H9 (cell line): ENCODE measurements around the gene IL12RB1. TPM values are rescaled to one million over a fixed set of nuclear protein-coding genes. Genes with fewer than 3 reads are reported as not detected.

Source experiments
- DNase-seq: peaks from one replicate; pipeline ENCODE4 v3.0.0-alpha.2; 2017
- H2AFZ ChIP-seq: one replicate; pipeline ENCODE4 v1.6.1; 2013; ENCODE audit warnings: mild to moderate bottlenecking, low read length, control low read depth, moderate library complexity
- H2AK5ac ChIP-seq: 2 replicates; pipeline ENCODE4 v1.6.1; 2013; ENCODE audit warnings: low read length, control low read depth, mixed read lengths; ENCODE audit not compliant: insufficient read length
- H2BK120ac ChIP-seq: one replicate; pipeline ENCODE4 v1.6.1; 2013; ENCODE audit warnings: low read depth, mild to moderate bottlenecking, low read length, control low read depth, inconsistent platforms; ENCODE audit not compliant: poor library complexity, severe bottlenecking
- H2BK12ac ChIP-seq: 2 replicates; pipeline ENCODE4 v1.6.1; 2013; ENCODE audit warnings: low read length, control low read depth, mixed read lengths, low read depth; ENCODE audit not compliant: insufficient read length
- H2BK15ac ChIP-seq: 2 replicates; pipeline ENCODE4 v1.6.1; 2013; ENCODE audit warnings: low read depth, low read length, control low read depth
- H2BK20ac ChIP-seq: one replicate; pipeline ENCODE4 v1.6.1; 2013; ENCODE audit warnings: low read depth, mild to moderate bottlenecking, low read length, control low read depth, inconsistent platforms; ENCODE audit not compliant: poor library complexity, severe bottlenecking
- H2BK5ac ChIP-seq: 2 replicates; pipeline ENCODE4 v1.6.1; 2013; ENCODE audit warnings: low read length, control low read depth, mixed read lengths; ENCODE audit not compliant: insufficient read length
- H3K14ac ChIP-seq: 2 replicates; pipeline ENCODE4 v1.6.1; 2013; ENCODE audit warnings: low read length, control low read depth; ENCODE audit not compliant: insufficient read depth
- H3K18ac ChIP-seq: 2 replicates; pipeline ENCODE4 v1.6.1; 2013; ENCODE audit warnings: low read depth, mild to moderate bottlenecking, mixed read lengths, low read length, control low read depth; ENCODE audit not compliant: insufficient read length
- H3K23ac ChIP-seq: 2 replicates; pipeline ENCODE4 v1.6.1; 2013; ENCODE audit warnings: low read length, control low read depth, mixed read lengths, low read depth; ENCODE audit not compliant: insufficient read length
- H3K23me2 ChIP-seq: 2 replicates; pipeline ENCODE4 v1.6.1; 2013; ENCODE audit warnings: low read depth, mild to moderate bottlenecking, mixed read lengths, low read length, control low read depth; ENCODE audit not compliant: insufficient read length, poor library complexity, severe bottlenecking
- H3K27ac ChIP-seq: 2 replicates; pipeline ENCODE4 v1.5.1; 2013; ENCODE audit warnings: low read length, control low read depth, mixed read lengths, low read depth; ENCODE audit not compliant: insufficient read length
- H3K27me3 ChIP-seq: 2 replicates; pipeline ENCODE4 v1.6.1; 2013; ENCODE audit warnings: low read length, control low read depth, inconsistent platforms; ENCODE audit not compliant: insufficient read depth
- H3K4ac ChIP-seq: 2 replicates; pipeline ENCODE4 v1.6.1; 2013; ENCODE audit warnings: low read depth, mild to moderate bottlenecking, control low read depth, inconsistent platforms, low read length, moderate library complexity
- H3K4me1 ChIP-seq: 2 replicates; pipeline ENCODE4 v1.6.1; 2013; ENCODE audit warnings: low read length, control low read depth, inconsistent platforms; ENCODE audit not compliant: insufficient read depth
- H3K4me2 ChIP-seq: 2 replicates; pipeline ENCODE4 v1.6.1; 2013; ENCODE audit warnings: low read length, control low read depth, mixed read lengths; ENCODE audit not compliant: insufficient read length, insufficient read depth
- H3K56ac ChIP-seq: 2 replicates; pipeline ENCODE4 v1.6.1; 2013; ENCODE audit warnings: low read depth, mild to moderate bottlenecking, mixed read lengths, low read length, control low read depth; ENCODE audit not compliant: insufficient read length
- H3K79me1 ChIP-seq: 2 replicates; pipeline ENCODE4 v1.6.1; 2013; ENCODE audit warnings: low read depth, mild to moderate bottlenecking, moderate library complexity, low read length, control low read depth, inconsistent platforms; ENCODE audit not compliant: insufficient read depth, poor library complexity, severe bottlenecking
- H3K79me2 ChIP-seq: 2 replicates; pipeline ENCODE4 v1.6.1; 2013; ENCODE audit warnings: low read length, control low read depth, inconsistent platforms; ENCODE audit not compliant: insufficient read depth
- H3K9ac ChIP-seq: 2 replicates; pipeline ENCODE4 v1.6.1; 2013; ENCODE audit warnings: low read length, control low read depth, mixed read lengths; ENCODE audit not compliant: insufficient read length; ENCODE audit errors: extremely low read depth
- H3K9me3 ChIP-seq: one replicate; pipeline ENCODE4 v1.6.1; 2013; ENCODE audit warnings: low read depth, low read length, inconsistent platforms; ENCODE audit not compliant: control insufficient read depth
- H3T11ph ChIP-seq: one replicate; pipeline ENCODE4 v1.6.1; 2013; ENCODE audit warnings: mild to moderate bottlenecking, low read length, control low read depth, inconsistent platforms
- H4K20me1 ChIP-seq: one replicate; pipeline ENCODE4 v1.6.1; 2013; ENCODE audit not compliant: control insufficient read depth, insufficient read length, insufficient read depth
- H4K5ac ChIP-seq: 2 replicates; pipeline ENCODE4 v1.6.1; 2013; ENCODE audit warnings: low read depth, mild to moderate bottlenecking, mixed read lengths, low read length, control low read depth; ENCODE audit not compliant: insufficient read length
- H4K8ac ChIP-seq: replicated peaks from 2 replicates; pipeline ENCODE4 v1.6.1; 2013; ENCODE audit warnings: low read length, control low read depth, mixed read lengths, low read depth; ENCODE audit not compliant: insufficient read length
- H4K91ac ChIP-seq: 2 replicates; pipeline ENCODE4 v1.6.1; 2013; ENCODE audit warnings: low read depth, mild to moderate bottlenecking, moderate library complexity, mixed read lengths, low read length, control low read depth; ENCODE audit not compliant: insufficient read length
- H3K27ac Mint-ChIP-seq, 3 experiments: 2 replicates in 2 of 3; 3 replicates in 1 of 3; pipeline ENCODE4 v1.8.0; 2020 to 2021; ENCODE audit warnings: mixed read lengths in 3 of 3, mild to moderate bottlenecking in 1 of 3, moderate library complexity in 1 of 3
- H3K27me3 Mint-ChIP-seq: 2 replicates; pipeline ENCODE4 v1.8.0; 2021; ENCODE audit warnings: low read depth, mild to moderate bottlenecking, moderate library complexity, mixed read lengths
- H3K36me3 Mint-ChIP-seq, 3 experiments: 2 replicates in 2 of 3; 3 replicates in 1 of 3; pipeline ENCODE4 v1.8.0; 2020 to 2021; ENCODE audit warnings: low read depth in 3 of 3, mixed read lengths in 3 of 3; ENCODE audit not compliant: insufficient read depth in 1 of 3
- H3K4me1 Mint-ChIP-seq, 2 experiments: 2 replicates each; pipeline ENCODE4 v1.8.0; 2020; ENCODE audit warnings: mixed read lengths in 2 of 2
- H3K4me3 Mint-ChIP-seq, 2 experiments: 2 replicates in 1 of 2; 3 replicates in 1 of 2; pipeline ENCODE4 v1.8.0; 2020 to 2021; ENCODE audit warnings: mild to moderate bottlenecking in 2 of 2, mixed read lengths in 2 of 2, moderate library complexity in 1 of 2
- H3K9me3 Mint-ChIP-seq, 2 experiments: 2 replicates in 1 of 2; 3 replicates in 1 of 2; pipeline ENCODE4 v1.8.0; 2020; ENCODE audit warnings: mild to moderate bottlenecking in 2 of 2, mixed read lengths in 2 of 2, moderate library complexity in 1 of 2
- CTCF ChIP-seq: fragments of 200-600 bp; sonication (generic); conservative IDR thresholded peaks from 3 replicates; pipeline ENCODE4 v1.8.0; 2021; ENCODE audit warnings: antibody characterized with exemption, mild to moderate bottlenecking
- WGBS: extraction: QIAGEN DNeasy Blood & Tissue Kit; methylation state at CpG from one replicate; pipeline ENCODE4 v1.1.7; 2013; ENCODE audit warnings: missing lambda C conversion rate, low lambda C conversion rate, mixed read lengths; ENCODE audit not compliant: insufficient read length; ENCODE audit errors: extremely low coverage; 5-methylcytosine and 5-hydroxymethylcytosine counted together
- total RNA-seq: library from RNA; stranded (reverse); gene quantifications from 2 replicates; pipeline ENCODE4 v1.2.1, GENCODE V29; 2021

The IL12RB1 gene
- total RNA-seq, 1 experiment from 2014 or later, result not detected

GRCh38 chr19:18122860-18123795 is 36.4 kb upstream of the IL12RB1 start:
- H4K5ac ChIP-seq, result no peak overlapping the region
- no peak overlapping the region for H2BK12ac ChIP-seq
- H3K79me2 ChIP-seq, result no peaks in the 10 kb centered on the region
- Mint-ChIP-seq H3K27me3 (peaks cover 4% of the 10 kb centered on the region; the same call in 1 of the 2 replicates), H3K4me1 (peaks cover 19 to 21% of the 10 kb centered on the region in 2 experiments), H3K4me3 (no peak overlapping the region; a peak in 1 of 5 replicates), H3K9me3 (no peaks in the 10 kb centered on the region), H3K36me3 (peaks cover 7 to 29% (median 25%) of the 10 kb centered on the region in 3 experiments; a peak in 6 of 7 replicates), H3K27ac (no peak overlapping the region; a peak in 1 of 7 replicates)
- H3K56ac ChIP-seq, result no peak overlapping the region
- H4K8ac ChIP-seq, result no peak overlapping the region
- H3K4me1 ChIP-seq, result no peaks in the 10 kb centered on the region; the same call in 1 of the 2 replicates
- H2BK20ac ChIP-seq, result no peak overlapping the region
- no peaks in the 10 kb centered on the region for H3K27me3 ChIP-seq
- H4K91ac ChIP-seq, result no peak overlapping the region
- no peaks in the 10 kb centered on the region for H3K79me1 ChIP-seq
- no peak overlapping the region for H2AK5ac ChIP-seq
- no peak for TF ChIP-seq CTCF
- peaks cover 4% of the 10 kb centered on the region for H4K20me1 ChIP-seq
- no peak overlapping the region for H3K23ac ChIP-seq
- H3K18ac ChIP-seq, result no peak overlapping the region
- H3K9me3 ChIP-seq, result no peaks in the 10 kb centered on the region
- H3K4me2 ChIP-seq, result no peak overlapping the region
- no peak overlapping the region for H2BK5ac ChIP-seq
- no peaks in the 10 kb centered on the region for H3K23me2 ChIP-seq
- no peak for DNase-seq
- no peak overlapping the region for H3K9ac ChIP-seq
- H2AFZ ChIP-seq, result no peak overlapping the region
- no peak overlapping the region for H3K4ac ChIP-seq
- no CpG with 5 or more reads among the region's 27 CpGs for WGBS
- H2BK15ac ChIP-seq, result no peak overlapping the region
- no peak overlapping the region for H3K27ac ChIP-seq
- no peak overlapping the region for H2BK120ac ChIP-seq
- no peak overlapping the region for H3T11ph ChIP-seq
- no peak overlapping the region for H3K14ac ChIP-seq
